Gastrocnemius medialis (tissue), 4 donors: ENCODE results near the gene PIP4K2C. TPM values are rescaled to one million over a fixed set of nuclear protein-coding genes. Genes with fewer than 3 reads are reported as not detected.
"Not testable (repeated sequence)": the region's sequence is repeated elsewhere in the genome, so short reads cannot be mapped to it uniquely, and the experiment has no call there.

Experiments
- ATAC-seq, 2 donors: fragments of 150-250 bp; one replicate each; pipeline ENCODE4 v1.9.1; 2016
- DNase-seq, 2 donors: peaks; one replicate each; pipeline ENCODE4 v3.0.0-alpha.2; 2019
- H3K27ac ChIP-seq, 4 donors: fragments of 200-600 bp; sonication (generic); 1 replicate in 1 of 4; 2 replicates in 3 of 4; pipeline ENCODE4 v1.5.1; 2016 to 2018; ENCODE audit warnings: mild to moderate bottlenecking in 2 of 4, moderate library complexity in 1 of 4
- H3K27me3 ChIP-seq, 3 donors: fragments of 200-600 bp; sonication (generic) in 2 of 3; 1 replicate in 1 of 3; 2 replicates in 2 of 3; pipeline versions ENCODE4 v1.5.1 to v1.6.0; 2016 to 2019; ENCODE audit warnings: mild to moderate bottlenecking in 1 of 3, moderate library complexity in 1 of 3
- H3K36me3 ChIP-seq, 2 donors: fragments of 200-600 bp; sonication (generic) in 1 of 2; one replicate each; pipeline ENCODE4 v1.5.1; 2017 to 2018
- H3K4me1 ChIP-seq, 2 donors: fragments of 200-600 bp; sonication (generic) in 1 of 2; one replicate each; pipeline ENCODE4 v1.5.1; 2016 to 2017; ENCODE audit warnings: mild to moderate bottlenecking in 2 of 2
- H3K4me3 ChIP-seq, 4 donors: fragments of 200-600 bp; sonication (generic) in 3 of 4; 1 replicate in 1 of 4; 2 replicates in 3 of 4; pipeline ENCODE4 v1.5.1; 2016 to 2019; ENCODE audit warnings: mild to moderate bottlenecking in 2 of 4
- H3K9me3 ChIP-seq, 3 donors: fragments of 200-600 bp; sonication (generic) in 2 of 3; 1 replicate in 1 of 3; 2 replicates in 2 of 3; pipeline ENCODE4 v1.5.1; 2016 to 2019
- CTCF ChIP-seq, 5 experiments: fragments of 450-650 bp in 3 of 5; fragments of 200-600 bp in 2 of 5; sonication (generic) in 2 of 5; IDR thresholded peaks in 4 of 5; conservative IDR thresholded peaks in 1 of 5; 1 replicate in 4 of 5; 2 replicates in 1 of 5; pipeline ENCODE4 v1.5.1; 2016 to 2019; ENCODE audit warnings: antibody characterized with exemption in 5 of 5, mild to moderate bottlenecking in 3 of 5, moderate library complexity in 3 of 5
- POLR2A ChIP-seq, 2 donors: fragments of 450-650 bp; IDR thresholded peaks; one replicate each; pipeline ENCODE4 v1.6.1; 2017; ENCODE audit warnings: antibody characterized with exemption in 2 of 2, mild to moderate bottlenecking in 2 of 2, moderate library complexity in 2 of 2
- in situ Hi-C, 4 donors: fragments of 200-750 bp; cut with MboI; loops; one replicate each; pipeline versions ENCODE4 v1.15.0 to v1.8.0; 2017; ENCODE audit warnings: low sequenced_read_pairs in 4 of 4
- intact Hi-C: fragments of 100-400 bp; cut with DNase I; formaldehyde crosslinking; loops from one replicate; pipeline ENCODE4 v1.15.1; 2023; ENCODE audit warnings: low total_unique reads
- total RNA-seq, 4 donors: library from RNA; depleted of rRNA; stranded (reverse); fragments of >200 nt; gene quantifications; one replicate each; pipeline versions ENCODE4 v1.1.0 to v1.2.3, GENCODE V29; 2016

Gene PIP4K2C
- total RNA-seq, 4 donors from 2014 or later, result 11.2 to 22.0 (median 14.6) TPM

DNA sequence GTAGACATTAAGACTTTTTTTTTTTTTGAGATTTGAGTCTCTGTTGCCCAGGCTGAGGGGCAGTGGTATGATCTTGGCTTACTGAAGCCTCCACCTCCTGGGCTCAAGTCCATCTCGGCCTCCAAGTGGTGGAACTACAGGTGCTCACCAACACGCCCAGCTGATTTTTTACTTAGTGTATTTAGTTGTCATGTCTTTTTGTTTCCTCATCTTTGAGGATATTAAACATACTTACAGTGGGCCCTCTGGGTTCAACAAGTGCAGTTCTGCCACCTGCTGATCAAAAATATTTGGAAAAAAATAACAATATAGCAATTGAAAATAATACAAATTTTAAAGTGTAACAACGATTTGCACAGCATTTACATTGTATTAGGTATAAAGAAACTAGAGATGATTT lies 46.4 kb downstream of the PIP4K2C start:
- Histone ChIP-seq H3K9me3 (no peaks in the 10 kb centered on the region), H3K4me1 (peaks cover 0 to 6% of the 10 kb centered on the region in 2 donors), H3K27me3 (peaks cover 0 to 4% (median 0%) of the 10 kb centered on the region in 3 donors), H3K27ac (no peak overlapping the region), H3K36me3 (no peaks in the 10 kb centered on the region), H3K4me3 (no peak overlapping the region)
- intact Hi-C loops, result no loop called here
- DNase-seq (no peak), ATAC-seq (no peak)
- no peak for TF ChIP-seq POLR2A (IDR thresholded peaks at IDR 0.05)
- TF ChIP-seq CTCF (IDR thresholded peaks at IDR 0.05 in 4 of 5, conservative IDR thresholded peaks at IDR 0.05 in 1 of 5), result no peak
- in situ Hi-C loops, result no loop called here

GRCh38 chr12:57638096-57638495 lies 47.1 kb downstream of the PIP4K2C start:
- in situ Hi-C loops, result no loop called here

DNA sequence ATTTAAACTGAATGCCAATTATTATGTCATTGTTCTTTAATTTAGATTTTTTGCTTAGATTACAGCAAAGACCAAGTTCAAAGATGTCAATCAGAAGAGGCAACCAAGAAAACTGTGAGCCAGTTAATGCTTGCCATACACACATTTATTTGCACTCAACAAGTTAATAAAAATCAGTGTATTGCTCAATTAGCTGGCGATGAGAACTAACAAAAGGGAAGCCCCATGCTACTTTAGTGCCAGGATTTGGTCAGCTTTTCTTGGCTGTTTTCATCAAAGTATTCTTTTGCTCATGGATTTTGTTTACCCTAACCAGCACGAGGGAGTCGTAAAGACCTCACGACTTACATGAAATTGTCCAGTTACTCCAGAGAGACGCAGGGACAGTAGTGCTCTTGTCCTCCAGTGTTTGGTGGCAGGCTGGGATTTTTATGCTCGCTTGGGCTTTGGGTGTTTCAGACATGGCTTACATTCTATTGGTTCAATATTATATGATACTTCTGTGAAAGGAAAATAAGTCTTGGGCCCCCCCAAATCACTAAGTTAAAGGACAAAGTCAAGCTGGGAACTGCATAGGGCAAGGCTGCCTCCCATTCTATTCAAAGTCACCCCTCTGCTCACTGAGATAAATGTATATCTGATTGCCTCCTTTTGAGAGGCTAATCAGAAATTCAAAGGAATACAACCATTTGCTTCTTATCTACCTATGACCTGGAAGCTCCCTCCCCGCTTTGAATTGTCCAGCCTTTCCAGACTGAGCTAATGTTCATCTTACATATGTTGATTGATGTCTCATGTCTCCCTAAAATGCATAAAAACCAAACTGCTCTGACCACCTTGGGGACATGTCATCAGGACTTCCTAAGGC lies 49.4 kb downstream of the PIP4K2C start:
- H3K27me3 ChIP-seq, result peaks cover 0 to 6% (median 0%) of the 10 kb centered on the region in 3 donors
- no peaks in the 10 kb centered on the region for H3K36me3 ChIP-seq
- ATAC-seq, result no peak
- H3K27ac ChIP-seq, result no peak overlapping the region
- TF ChIP-seq POLR2A (IDR thresholded peaks at IDR 0.05), result no peak
- TF ChIP-seq CTCF (IDR thresholded peaks at IDR 0.05 in 4 of 5, conservative IDR thresholded peaks at IDR 0.05 in 1 of 5), result no peak
- H3K4me3 ChIP-seq, result no peak overlapping the region
- no peaks in the 10 kb centered on the region for H3K9me3 ChIP-seq
- intact Hi-C loops, result no loop called here
- in situ Hi-C loops, result no loop called here
- no peak for DNase-seq
- H3K4me1 ChIP-seq, result no peaks in the 10 kb centered on the region

More at GRCh38 chr12:57638096-57638495, 47.1 kb downstream of the PIP4K2C start:
- Histone ChIP-seq H3K4me1 (peaks cover 0 to 5% of the 10 kb centered on the region in 2 donors), H3K36me3 (no peaks in the 10 kb centered on the region), H3K27ac (no peak overlapping the region), H3K4me3 (no peak overlapping the region), H3K27me3 (peaks cover 0 to 4% (median 0%) of the 10 kb centered on the region in 3 donors), H3K9me3 (no peaks in the 10 kb centered on the region)
- TF ChIP-seq POLR2A (IDR thresholded peaks at IDR 0.05) (no peak), CTCF (IDR thresholded peaks at IDR 0.05 in 4 of 5, conservative IDR thresholded peaks at IDR 0.05 in 1 of 5) (no peak)
- no peak for ATAC-seq
- intact Hi-C loops, result no loop called here
- DNase-seq, result no peak

- Histone ChIP-seq H3K36me3 (no peaks in the 10 kb centered on the region), H3K27ac (no peak overlapping the region), H3K27me3 (peaks cover 0 to 7% (median 0%) of the 10 kb centered on the region in 3 donors), H3K4me1 (no peaks in the 10 kb centered on the region), H3K9me3 (no peaks in the 10 kb centered on the region), H3K4me3 (no peak overlapping the region)
- in situ Hi-C loops, result no loop called here
- ATAC-seq (no peak), DNase-seq (no peak)
- intact Hi-C loops, result no loop called here
- TF ChIP-seq CTCF (IDR thresholded peaks at IDR 0.05 in 4 of 5, conservative IDR thresholded peaks at IDR 0.05 in 1 of 5) (no peak), POLR2A (IDR thresholded peaks at IDR 0.05) (no peak)
Measured at GRCh38 chr12:57641699-57642442, 50.9 kb downstream of the PIP4K2C start.

- H3K9me3 ChIP-seq, H3K4me1 ChIP-seq, DNase-seq, H3K36me3 ChIP-seq, in situ Hi-C loops, H3K4me3 ChIP-seq, H3K27me3 ChIP-seq, ATAC-seq, H3K27ac ChIP-seq, intact Hi-C loops: not testable (repeated sequence)
Measured at GRCh38 chr12:57645990-57646658, 55.1 kb downstream of the PIP4K2C start.

- in situ Hi-C loops, H3K4me1 ChIP-seq, H3K27me3 ChIP-seq, H3K27ac ChIP-seq, H3K4me3 ChIP-seq, DNase-seq, ATAC-seq, H3K36me3 ChIP-seq, intact Hi-C loops, H3K9me3 ChIP-seq: not testable (repeated sequence)
Measured at GRCh38 chr12:57646659-57647049, 55.7 kb downstream of the PIP4K2C start.
